Prostate gland (tissue), 2 donors: ENCODE measurements around the gene NEK4.

Source experiments
- POLR2A ChIP-seq: fragments of 450-650 bp; IDR thresholded peaks from one replicate; pipeline ENCODE4 v1.6.1; 2016; ENCODE audit warnings: antibody characterized with exemption, mild to moderate bottlenecking
- POLR2AphosphoS5 ChIP-seq: sonication (generic); formaldehyde crosslinking; IDR thresholded peaks from one replicate; pipeline ENCODE4 v1.6.1; 2017; ENCODE audit warnings: antibody characterized with exemption
- TF ChIP-seq, protein P1 (sequence below), 4 experiments: fragments of 200-600 bp in 2 of 4; fragments of 450-650 bp in 2 of 4; sonication (generic) in 2 of 4; IDR thresholded peaks; 1 replicate in 3 of 4; 2 replicates in 1 of 4; pipeline ENCODE4 v1.5.1; 2016 to 2019; ENCODE audit warnings: antibody characterized with exemption in 4 of 4, mild to moderate bottlenecking in 2 of 4, moderate library complexity in 2 of 4

DNA sequence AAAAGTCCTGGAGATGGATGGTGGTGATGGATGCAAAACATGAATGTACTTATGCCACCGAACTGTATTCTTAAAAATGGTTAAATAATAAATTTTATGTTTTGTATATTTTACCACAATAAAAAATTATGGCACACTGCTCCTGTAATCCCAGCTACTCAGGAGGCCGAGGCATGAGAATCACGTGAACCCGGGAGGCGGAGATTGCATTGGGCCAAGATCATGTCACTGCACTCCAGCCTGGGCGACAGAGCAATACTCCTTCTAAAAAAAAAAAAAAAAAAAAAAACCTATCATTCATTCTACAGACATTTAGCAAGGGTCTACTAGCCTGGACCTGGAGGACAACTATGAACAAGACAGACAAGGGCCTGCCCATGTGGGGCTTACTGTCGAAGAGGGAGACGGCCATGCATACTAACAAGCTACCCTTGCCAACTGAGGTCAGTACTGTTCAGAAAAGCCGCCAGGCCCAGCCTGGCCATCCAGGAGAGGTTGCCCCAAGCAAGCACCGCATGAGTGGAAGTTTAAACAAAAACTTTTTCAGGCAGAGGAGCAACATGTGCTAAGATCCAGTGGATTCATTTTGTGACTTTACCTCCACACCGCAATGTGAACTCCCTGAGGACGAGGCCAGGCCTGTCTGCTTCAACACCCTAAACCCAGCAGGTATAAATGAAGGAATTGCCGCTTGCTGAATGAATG is 2.8 kb upstream of the NEK4 start:
- no peak for TF ChIP-seq POLR2A
- TF ChIP-seq, protein P1, sequence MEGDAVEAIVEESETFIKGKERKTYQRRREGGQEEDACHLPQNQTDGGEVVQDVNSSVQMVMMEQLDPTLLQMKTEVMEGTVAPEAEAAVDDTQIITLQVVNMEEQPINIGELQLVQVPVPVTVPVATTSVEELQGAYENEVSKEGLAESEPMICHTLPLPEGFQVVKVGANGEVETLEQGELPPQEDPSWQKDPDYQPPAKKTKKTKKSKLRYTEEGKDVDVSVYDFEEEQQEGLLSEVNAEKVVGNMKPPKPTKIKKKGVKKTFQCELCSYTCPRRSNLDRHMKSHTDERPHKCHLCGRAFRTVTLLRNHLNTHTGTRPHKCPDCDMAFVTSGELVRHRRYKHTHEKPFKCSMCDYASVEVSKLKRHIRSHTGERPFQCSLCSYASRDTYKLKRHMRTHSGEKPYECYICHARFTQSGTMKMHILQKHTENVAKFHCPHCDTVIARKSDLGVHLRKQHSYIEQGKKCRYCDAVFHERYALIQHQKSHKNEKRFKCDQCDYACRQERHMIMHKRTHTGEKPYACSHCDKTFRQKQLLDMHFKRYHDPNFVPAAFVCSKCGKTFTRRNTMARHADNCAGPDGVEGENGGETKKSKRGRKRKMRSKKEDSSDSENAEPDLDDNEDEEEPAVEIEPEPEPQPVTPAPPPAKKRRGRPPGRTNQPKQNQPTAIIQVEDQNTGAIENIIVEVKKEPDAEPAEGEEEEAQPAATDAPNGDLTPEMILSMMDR (IDR thresholded peaks at IDR 0.05), result no peak
- no peak for TF ChIP-seq POLR2AphosphoS5
